Osteoblast (primary cell): ENCODE data around the gene SKAP1. TPM values are rescaled to one million over a fixed set of nuclear protein-coding genes. Genes with fewer than 3 reads are reported as not detected.

ENCODE experiments used
- DNase-seq: peaks from one replicate; pipeline ENCODE4 v3.0.0; 2011; ENCODE audit warnings: low spot score, mixed read lengths; ENCODE audit not compliant: insufficient read length; ENCODE audit errors: missing footprints
- H2AFZ ChIP-seq: 2 replicates; pipeline ENCODE4 v1.6.0; 2011; ENCODE audit warnings: mild to moderate bottlenecking, low read length
- H3K27ac ChIP-seq: 2 replicates; pipeline ENCODE4 v1.5.1; 2011; ENCODE audit warnings: mild to moderate bottlenecking, low read depth, low read length, moderate library complexity
- H3K27me3 ChIP-seq: 2 replicates; pipeline ENCODE4 v1.6.0; 2012; ENCODE audit warnings: mild to moderate bottlenecking, control low read depth, inconsistent platforms, low read length, moderate library complexity; ENCODE audit not compliant: insufficient read depth
- H3K36me3 ChIP-seq: 2 replicates; pipeline ENCODE4 v1.5.1; 2011; ENCODE audit warnings: mild to moderate bottlenecking, low read length, control low read depth, moderate library complexity; ENCODE audit not compliant: insufficient read depth
- H3K4me1 ChIP-seq: 2 replicates; pipeline ENCODE4 v1.5.1; 2011; ENCODE audit warnings: mild to moderate bottlenecking, low read length, control low read depth, moderate library complexity; ENCODE audit not compliant: insufficient read depth
- H3K4me2 ChIP-seq: 2 replicates; pipeline ENCODE4 v1.6.0; 2011; ENCODE audit warnings: mild to moderate bottlenecking, low read length; ENCODE audit not compliant: insufficient read depth
- H3K4me3 ChIP-seq: fragments of 200-600 bp; sonication (generic); 3 replicates; pipeline ENCODE4 v1.5.1; 2012; ENCODE audit warnings: mild to moderate bottlenecking, low read length, inconsistent platforms; ENCODE audit not compliant: insufficient read depth
- H3K79me2 ChIP-seq: 2 replicates; pipeline ENCODE4 v1.6.0; 2012; ENCODE audit warnings: mild to moderate bottlenecking, low read length, control low read depth, inconsistent platforms; ENCODE audit not compliant: insufficient read depth
- H3K9me3 ChIP-seq: 2 replicates; pipeline ENCODE4 v1.5.1; 2011; ENCODE audit warnings: low read depth, low read length, control low read depth
- H4K20me1 ChIP-seq: 2 replicates; pipeline ENCODE4 v1.6.0; 2012; ENCODE audit warnings: mild to moderate bottlenecking, low read length, control low read depth; ENCODE audit not compliant: insufficient read depth
- small RNA-seq: library from RNA; depleted of rRNA; stranded (forward); fragments of <200 nt; gene quantifications from one replicate; pipeline ENCODE3, GENCODE V24; 2012
- total RNA-seq: library from RNA; depleted of rRNA; stranded (reverse); fragments of >200 nt; gene quantifications from 2 replicates; pipeline ENCODE4 v1.2.3, GENCODE V29; 2012
- TF ChIP-seq, protein P1 (sequence below): IDR thresholded peaks from 2 replicates; pipeline ENCODE4 v1.5.1; 2011; ENCODE audit warnings: mild to moderate bottlenecking, low read depth, low read length, moderate library complexity; ENCODE audit errors: extremely low read depth

SKAP1 gene
- total RNA-seq, 1 donor: not detected

DNA sequence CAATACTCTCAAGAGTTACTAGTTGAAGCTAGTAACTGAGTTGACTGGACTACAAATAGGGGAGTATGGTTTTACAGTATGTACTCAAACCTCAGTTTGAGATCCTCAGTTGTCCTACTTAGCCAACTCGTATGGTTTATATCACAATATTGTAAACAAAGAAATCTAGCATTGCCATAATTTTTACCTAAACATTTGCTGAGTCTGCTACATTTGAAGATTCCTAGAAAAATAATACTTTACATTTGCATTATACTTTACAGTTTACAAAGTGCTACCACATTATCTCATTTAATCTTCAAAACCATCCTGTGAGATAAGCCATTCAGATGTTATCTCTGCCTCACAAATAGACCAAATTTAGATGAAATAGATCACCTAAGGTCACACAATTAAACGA lies 345.1 kb downstream of the SKAP1 start:
- H4K20me1 ChIP-seq: peaks cover 20% of the 10 kb centered on the region
- TF ChIP-seq, protein P1, sequence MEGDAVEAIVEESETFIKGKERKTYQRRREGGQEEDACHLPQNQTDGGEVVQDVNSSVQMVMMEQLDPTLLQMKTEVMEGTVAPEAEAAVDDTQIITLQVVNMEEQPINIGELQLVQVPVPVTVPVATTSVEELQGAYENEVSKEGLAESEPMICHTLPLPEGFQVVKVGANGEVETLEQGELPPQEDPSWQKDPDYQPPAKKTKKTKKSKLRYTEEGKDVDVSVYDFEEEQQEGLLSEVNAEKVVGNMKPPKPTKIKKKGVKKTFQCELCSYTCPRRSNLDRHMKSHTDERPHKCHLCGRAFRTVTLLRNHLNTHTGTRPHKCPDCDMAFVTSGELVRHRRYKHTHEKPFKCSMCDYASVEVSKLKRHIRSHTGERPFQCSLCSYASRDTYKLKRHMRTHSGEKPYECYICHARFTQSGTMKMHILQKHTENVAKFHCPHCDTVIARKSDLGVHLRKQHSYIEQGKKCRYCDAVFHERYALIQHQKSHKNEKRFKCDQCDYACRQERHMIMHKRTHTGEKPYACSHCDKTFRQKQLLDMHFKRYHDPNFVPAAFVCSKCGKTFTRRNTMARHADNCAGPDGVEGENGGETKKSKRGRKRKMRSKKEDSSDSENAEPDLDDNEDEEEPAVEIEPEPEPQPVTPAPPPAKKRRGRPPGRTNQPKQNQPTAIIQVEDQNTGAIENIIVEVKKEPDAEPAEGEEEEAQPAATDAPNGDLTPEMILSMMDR: no peak
- peaks cover 81% of the 10 kb centered on the region for H3K79me2 ChIP-seq

More for the DNA sequence above, 345.1 kb downstream of the SKAP1 start:
- no peaks in the 10 kb centered on the region for H3K4me1 ChIP-seq
- no peak overlapping the region for H3K4me2 ChIP-seq
- no peaks in the 10 kb centered on the region for H3K36me3 ChIP-seq
- no peak overlapping the region for H2AFZ ChIP-seq
- DNase-seq: no peak
- no peaks in the 10 kb centered on the region for H3K27me3 ChIP-seq
- no peak overlapping the region for H3K27ac ChIP-seq
- H3K9me3 ChIP-seq: no peaks in the 10 kb centered on the region
- no peak overlapping the region for H3K4me3 ChIP-seq

Small RNAs within 50 kb of the gene (small RNA-seq; reads per million reads assigned to genes)
- gene MIR1203: not detected
- not detected for gene RF00012
- not detected for gene RF00019
- not detected for gene RNU6-1152P
- not detected for gene RNU6-1201P

Other genes starting within 250 kb of the SKAP1 start
- not detected in 2 replicates for gene HOXB1, start 100.8 kb upstream of the SKAP1 start, total RNA-seq
- 2.1 and 3.3 TPM in 2 replicates for gene HOXB2, start 114.9 kb upstream of the SKAP1 start, total RNA-seq
- 0.29 and 0.36 TPM in 2 replicates for gene HOXB4, start 148.1 kb upstream of the SKAP1 start, total RNA-seq
- gene HOXB3, start 160.0 kb upstream of the SKAP1 start, total RNA-seq: 1.5 and 1.8 TPM in 2 replicates
- not detected in 2 replicates for gene HOXB5, start 163.6 kb upstream of the SKAP1 start, total RNA-seq
- gene HOXB6, start 174.8 kb upstream of the SKAP1 start, total RNA-seq: 0.59 and 0.72 TPM in 2 replicates
- 0.36 TPM in 1 of 2 replicates, not detected in the other for gene HOXB7, start 180.8 kb upstream of the SKAP1 start, total RNA-seq
- not detected in 2 replicates for gene HOXB8, start 185.1 kb upstream of the SKAP1 start, total RNA-seq
- not detected in 2 replicates for gene HOXB9, start 196.1 kb upstream of the SKAP1 start, total RNA-seq